CD4-positive, alpha-beta T cell treated with Interleukin-6 at 100 ng/mL for 8 hours (primary cell): Measurements from ENCODE around the gene ARHGAP45.

Experiments used
- DNase-seq: peaks from one replicate; pipeline ENCODE4 v3.0.0-alpha.2; 2020; ENCODE audit warnings: mixed read lengths, low spot score

The ARHGAP45 gene

DNA sequence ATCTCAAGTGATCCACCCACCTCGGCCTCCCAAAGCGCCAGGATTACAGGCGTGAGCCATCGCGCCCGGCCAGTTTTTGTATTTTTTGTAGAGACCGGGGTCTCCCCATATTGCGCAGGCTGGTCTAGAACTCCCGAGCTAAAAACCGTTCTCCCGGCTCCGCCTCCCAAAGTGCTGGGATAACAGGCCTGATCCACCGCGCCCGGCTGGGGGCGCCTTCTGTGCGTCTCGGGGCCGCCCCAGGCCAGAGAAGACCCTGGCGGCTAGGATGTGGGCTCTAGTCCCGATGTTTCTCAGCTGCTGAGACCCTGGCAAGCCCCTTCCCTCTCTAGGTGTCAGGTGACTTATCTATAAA is 3.6 kb downstream of the ARHGAP45 start:
- DNase-seq: no peak

DNA sequence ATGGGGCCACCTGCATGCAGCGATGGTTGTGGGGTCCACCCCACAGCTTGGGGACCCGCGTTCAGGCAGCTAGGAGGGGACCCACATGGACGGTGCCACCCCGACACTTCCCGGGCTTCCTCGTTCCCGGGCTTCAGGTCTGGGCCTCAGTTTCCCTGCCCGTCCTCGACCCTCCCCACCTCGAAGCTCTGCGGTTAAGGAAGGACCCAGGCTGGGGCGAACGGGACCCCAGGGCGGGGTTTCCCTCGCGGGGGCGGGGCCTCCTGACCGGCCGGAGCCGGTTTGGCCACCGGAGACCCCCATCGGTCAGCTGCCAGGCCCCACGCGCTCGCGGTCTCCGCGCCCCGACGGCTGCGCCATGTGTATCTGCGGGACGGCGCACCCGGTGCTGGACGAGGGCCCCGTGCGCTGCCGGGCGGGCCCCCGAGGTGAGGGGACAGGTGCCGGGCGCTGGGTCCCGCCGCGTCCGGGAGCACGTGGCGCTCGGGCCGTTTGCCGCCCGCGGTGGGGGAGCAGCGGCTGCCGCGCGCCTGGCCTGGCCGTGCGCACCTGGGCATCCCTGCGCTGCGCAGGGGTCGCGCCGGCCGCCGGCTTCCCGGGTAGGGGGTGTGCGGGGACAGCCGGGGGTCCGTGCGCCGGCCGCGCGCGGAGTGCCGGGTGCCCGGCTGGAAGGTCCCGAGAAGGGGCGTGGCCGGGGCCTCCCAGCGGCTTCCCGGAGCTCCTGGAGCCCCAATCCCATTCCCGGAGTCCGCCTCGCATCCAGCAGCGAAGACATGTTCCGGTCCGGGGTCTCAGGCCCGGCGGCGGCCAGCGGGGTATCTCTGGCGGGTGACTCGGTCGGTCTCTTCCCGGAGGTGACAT is 4.2 kb downstream of the ARHGAP45 start:
- DNase-seq: no peak

DNA sequence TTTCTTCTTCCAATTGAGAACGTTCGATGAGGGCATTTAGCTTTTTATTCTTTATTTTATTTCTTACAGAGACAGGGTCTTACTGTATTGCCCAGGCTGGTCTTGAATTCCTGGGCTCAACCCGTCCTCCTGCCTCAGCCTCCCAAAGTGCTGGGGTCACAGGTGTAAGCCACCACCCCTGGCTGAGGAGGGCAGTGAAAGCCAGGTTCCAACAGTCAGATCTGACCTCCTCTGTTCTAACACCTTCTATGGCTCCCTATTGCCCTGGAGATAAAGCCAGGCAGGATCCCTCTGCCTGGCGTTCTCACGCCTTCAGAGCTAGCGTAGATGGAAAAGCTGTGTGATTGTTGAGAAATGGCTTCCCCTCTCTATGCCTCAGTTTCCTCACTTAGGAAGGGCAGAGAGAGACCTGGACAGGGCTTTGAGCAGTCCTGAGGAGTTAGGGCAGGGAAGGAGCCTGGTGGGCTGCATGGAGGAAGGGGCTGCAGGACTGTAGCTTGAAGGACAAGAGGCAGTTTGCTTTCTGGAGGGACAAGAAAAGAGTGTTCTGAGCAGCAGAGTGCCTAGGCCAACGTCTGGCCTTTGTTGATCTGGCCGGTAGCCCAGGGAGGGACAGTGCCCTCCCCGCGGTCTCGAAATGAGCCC is 5.5 kb downstream of the ARHGAP45 start:
- DNase-seq: no peak

DNA sequence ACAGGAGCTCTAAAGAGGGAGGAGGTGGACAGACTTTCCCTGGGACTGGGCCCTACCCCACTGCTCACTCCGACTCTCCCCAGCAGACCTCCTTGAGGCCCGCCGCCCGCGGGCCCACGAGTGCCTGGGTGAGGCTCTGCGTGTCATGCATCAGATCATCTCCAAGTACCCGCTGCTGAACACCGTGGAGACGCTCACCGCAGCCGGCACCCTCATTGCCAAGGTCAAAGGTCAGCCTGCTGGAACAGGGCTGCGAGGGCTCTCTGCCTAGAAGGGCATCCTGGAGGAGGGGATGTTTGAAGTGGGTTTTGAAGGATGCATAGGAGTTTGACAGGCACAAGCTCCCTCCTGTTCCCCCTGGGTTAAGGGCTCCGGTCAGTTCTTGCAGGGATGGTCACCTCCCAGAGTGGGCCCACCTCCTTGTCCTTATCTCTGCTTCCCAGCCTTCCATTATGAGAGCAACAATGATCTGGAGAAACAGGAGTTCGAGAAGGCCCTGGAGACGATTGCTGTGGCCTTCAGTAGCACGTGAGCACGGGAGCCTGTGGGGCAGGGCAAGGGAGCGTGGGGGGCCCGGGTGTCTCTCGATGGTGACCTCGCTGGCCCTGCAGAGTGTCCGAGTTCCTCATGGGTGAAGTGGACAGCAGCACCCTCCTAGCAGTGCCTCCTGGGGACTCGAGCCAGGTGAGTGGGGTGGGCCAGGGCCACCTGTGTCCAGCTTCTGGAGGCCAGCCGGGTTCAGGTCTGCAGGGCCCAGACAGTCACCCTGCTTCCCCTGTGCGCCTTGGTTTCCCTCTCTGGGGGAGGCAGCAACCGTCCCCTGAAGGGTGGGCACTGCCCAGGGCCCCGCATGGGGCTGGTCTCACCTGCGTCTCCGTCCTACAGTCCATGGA is 6.3 kb downstream of the ARHGAP45 start:
- DNase-seq: no peak

DNA sequence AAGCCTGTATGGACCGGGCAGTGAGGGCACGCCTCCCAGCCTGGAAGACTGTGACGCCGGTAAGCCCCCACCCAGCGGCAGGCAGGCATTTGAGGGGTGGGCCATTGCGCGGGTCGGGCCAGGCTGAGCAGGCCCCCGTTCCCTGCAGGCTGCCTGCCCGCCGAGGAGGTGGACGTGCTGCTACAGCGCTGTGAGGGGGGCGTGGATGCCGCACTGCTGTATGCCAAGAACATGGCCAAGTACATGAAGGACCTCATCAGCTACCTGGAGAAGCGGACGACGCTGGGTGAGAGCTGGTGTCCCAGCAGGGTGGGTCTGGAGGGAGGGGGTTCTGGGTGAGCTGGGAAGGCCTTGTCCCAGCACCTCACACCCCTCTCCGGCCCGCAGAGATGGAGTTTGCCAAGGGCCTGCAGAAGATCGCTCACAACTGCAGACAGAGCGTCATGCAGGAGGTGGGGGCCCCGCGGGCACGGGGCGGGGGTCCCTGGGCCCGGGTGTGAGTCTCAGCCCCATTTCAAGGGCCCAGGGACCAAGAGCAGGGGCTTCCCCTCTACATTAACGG is 7.1 kb downstream of the ARHGAP45 start:
- DNase-seq: no peak

DNA sequence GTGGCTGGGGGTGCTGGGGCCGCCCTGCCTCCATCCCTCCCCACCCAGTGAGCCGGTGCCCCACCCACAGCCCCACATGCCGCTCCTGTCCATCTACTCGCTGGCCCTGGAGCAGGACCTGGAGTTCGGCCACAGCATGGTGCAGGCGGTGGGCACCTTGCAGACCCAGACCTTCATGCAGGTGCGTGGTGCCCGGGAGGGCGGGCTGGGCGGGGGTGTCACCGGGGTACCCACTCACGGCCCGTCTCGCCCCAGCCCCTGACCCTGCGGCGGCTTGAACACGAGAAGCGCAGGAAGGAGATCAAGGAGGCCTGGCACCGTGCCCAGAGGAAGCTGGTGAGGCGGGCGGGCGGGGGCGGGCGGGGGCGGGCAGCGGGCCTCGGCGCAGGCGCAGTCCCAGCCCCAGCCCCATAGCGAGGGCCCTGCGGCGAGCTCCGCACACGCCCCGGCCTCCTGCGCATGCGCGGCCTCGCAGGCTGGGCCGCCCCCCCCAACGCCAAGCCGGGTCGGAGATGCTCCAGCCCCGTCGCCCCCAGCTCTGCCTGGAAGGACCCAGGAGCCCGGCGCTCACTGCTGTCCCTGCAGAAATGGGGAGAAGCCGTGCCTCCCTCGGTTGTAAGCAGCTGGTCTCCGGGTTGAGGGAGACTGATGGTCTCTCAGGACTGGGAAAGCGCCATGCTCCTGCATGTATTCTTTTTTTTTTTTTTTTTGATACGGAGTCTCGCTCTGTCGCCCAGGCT is 7.7 kb downstream of the ARHGAP45 start:
- peak; percentile 97 for DNase-seq

DNA sequence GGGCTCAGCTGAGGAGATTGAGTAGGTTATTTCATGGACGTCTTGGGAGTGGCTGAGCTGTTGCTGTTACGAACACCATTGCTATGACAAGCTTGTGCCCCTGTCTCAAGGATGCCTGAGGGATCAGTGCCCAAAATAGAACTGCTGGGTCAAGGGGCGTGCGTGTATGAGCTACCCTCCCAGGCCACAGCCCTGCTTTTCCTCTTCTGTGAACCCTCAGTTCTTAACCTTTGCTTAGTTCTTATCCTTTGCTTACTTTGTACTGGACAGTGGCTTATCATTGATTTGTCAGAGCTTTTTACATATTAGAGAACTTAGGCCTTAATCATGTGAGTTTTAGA is 9.0 kb downstream of the ARHGAP45 start:
- DNase-seq: no peak

- peak; percentile 97 for DNase-seq
These were observed 10.0 kb downstream of the ARHGAP45 start for GRCh38 chr19:1076951-1077350.

DNA sequence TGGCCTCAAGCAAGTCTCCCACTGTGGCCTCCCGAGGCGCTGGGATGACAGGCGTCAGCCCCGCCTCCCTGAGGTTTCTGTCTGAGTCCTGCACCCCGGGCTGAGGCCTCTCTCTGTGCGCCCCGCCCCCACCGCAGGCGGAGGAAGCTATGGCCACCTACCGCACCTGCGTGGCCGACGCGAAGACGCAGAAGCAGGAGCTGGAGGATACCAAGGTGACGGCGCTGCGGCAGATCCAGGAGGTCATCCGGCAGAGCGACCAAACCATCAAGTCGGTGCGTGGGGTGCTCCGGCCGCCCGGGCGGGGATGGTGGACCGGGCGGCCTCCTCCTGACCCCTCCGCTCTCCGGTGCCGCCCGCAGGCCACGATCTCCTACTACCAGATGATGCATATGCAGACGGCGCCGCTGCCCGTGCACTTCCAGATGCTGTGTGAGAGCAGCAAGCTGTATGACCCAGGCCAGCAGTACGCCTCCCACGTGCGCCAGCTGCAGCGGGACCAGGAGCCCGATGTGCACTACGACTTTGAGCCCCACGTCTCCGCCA is 12.7 kb downstream of the ARHGAP45 start:
- peak; percentile 77 for DNase-seq

DNA sequence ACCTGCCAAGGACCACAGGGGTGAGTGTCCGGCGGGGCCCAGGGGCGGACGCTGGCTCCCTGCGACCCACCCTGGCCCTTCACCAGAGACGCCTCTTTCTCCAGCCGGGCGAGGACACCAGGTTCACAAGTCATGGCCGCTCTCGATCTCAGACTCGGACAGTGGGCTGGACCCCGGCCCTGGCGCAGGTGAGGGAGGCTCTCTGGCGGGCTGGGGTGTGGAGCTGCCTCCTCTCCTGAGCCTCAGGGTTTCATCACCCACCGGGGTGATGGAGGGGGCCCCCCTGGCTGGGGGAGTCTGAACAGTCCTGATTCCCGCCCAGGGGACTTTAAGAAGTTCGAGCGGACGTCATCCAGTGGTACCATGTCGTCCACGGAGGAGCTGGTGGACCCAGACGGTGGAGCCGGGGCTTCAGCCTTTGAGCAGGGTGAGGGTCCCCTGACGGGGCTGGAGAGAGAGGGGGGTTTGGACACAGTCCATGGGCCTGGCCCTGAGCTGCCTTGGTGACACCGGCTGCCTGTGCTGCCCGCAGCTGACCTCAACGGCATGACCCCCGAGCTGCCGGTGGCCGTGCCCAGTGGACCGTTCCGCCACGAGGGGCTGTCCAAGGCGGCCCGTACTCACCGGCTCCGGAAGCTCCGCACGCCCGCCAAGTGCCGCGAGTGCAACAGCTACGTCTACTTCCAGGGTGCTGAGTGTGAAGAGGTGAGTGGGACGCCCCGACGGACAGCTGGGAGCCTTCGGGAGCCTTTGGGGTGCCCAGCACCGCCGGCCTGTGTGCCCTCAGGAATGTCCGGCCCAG is 13.6 kb downstream of the ARHGAP45 start:
- no peak for DNase-seq

- no peak for DNase-seq
These were observed 14.6 kb downstream of the ARHGAP45 start for GRCh38 chr19:1081301-1082164.

- peak; percentile 83 for DNase-seq
These were observed 15.4 kb downstream of the ARHGAP45 start for GRCh38 chr19:1082165-1082927.

- DNase-seq: no peak
These were observed 16.2 kb downstream of the ARHGAP45 start for GRCh38 chr19:1082928-1083816.

DNA sequence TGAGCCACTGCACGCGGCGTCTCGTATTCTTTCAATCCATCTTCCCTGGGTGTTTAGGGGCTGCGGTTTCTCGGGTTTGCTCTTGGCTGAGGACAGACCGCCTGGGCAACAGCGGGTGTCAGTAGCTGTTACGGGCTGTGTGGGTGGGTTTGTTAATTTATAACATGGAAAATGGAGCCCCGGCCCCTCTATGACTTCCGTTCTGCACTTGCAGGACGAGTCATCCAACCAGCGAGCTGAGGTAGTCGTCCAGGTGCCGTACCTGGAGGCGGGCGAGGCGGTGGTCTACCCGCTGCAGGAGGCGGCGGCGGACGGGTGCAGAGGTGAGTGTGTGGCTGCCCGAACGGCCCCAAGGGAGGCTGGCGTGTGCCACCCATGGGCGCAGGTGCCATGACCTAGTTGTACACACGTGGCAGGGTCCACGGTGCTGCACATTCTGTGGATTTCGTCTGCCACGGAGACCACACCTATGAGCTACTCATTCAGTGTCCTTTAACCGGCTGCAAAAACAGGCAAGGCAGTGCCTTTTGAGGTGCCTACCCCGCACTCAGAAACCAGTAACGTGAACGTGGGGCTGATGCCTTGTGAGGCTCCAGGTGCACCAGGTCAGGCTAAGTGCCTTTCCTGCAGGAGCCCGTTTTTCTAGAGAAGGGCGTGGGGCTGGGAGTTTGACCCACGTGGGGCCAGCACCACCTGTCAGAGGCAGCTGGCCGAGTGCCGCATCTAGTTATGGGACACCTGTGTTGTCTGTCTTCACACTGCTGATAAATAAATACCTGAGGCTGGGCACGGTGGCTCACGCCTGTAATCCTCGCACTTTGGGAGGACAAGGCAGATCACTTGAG is 17.3 kb downstream of the ARHGAP45 start:
- DNase-seq: no peak

- DNase-seq: no peak
These were observed 18.2 kb downstream of the ARHGAP45 start for GRCh38 chr19:1085053-1085658.

GRCh38 chr19:1085676-1086442 is 18.9 kb downstream of the ARHGAP45 start:
- DNase-seq: no peak
